Skeletal muscle tissue (tissue), 4 donors: Measurements from ENCODE around the gene NFE2L2. TPM values are rescaled to one million over a fixed set of nuclear protein-coding genes. Genes with fewer than 3 reads are reported as not detected.
"Not testable (repeated sequence)": the region's sequence is repeated elsewhere in the genome, so short reads cannot be mapped to it uniquely, and the experiment has no call there.

Experiments
- H3K27ac ChIP-seq: one replicate; pipeline ENCODE4 v1.7.0; 2013; ENCODE audit warnings: mild to moderate bottlenecking, low read depth, low read length, inconsistent platforms
- H3K27me3 ChIP-seq, 3 donors: one replicate each; pipeline ENCODE4 v1.7.0; 2013; ENCODE audit warnings: low read length in 3 of 3; ENCODE audit not compliant: control insufficient read depth in 3 of 3, insufficient read depth in 3 of 3
- H3K36me3 ChIP-seq, 3 donors: one replicate each; pipeline ENCODE4 v1.7.0; 2013; ENCODE audit warnings: low read length in 3 of 3; ENCODE audit not compliant: control insufficient read depth in 3 of 3, insufficient read depth in 3 of 3
- H3K4me1 ChIP-seq, 3 donors: one replicate each; pipeline ENCODE4 v1.7.0; 2013; ENCODE audit warnings: low read length in 3 of 3, mild to moderate bottlenecking in 3 of 3; ENCODE audit not compliant: control insufficient read depth in 3 of 3, insufficient read depth in 3 of 3
- H3K4me3 ChIP-seq, 3 donors: one replicate each; pipeline ENCODE4 v1.7.0; 2013; ENCODE audit warnings: low read length in 3 of 3
- H3K9ac ChIP-seq, 3 donors: one replicate each; pipeline ENCODE4 v1.7.0; 2013; ENCODE audit warnings: low read length in 3 of 3, mild to moderate bottlenecking in 3 of 3, moderate library complexity in 2 of 3, low read depth in 1 of 3
- H3K9me3 ChIP-seq, 3 donors: one replicate each; pipeline ENCODE4 v1.7.0; 2013; ENCODE audit warnings: low read length in 3 of 3; ENCODE audit not compliant: control insufficient read depth in 3 of 3
- total RNA-seq: library from RNA; depleted of rRNA; stranded (reverse); fragments of >200 nt; gene quantifications from one replicate; pipeline ENCODE4 v1.2.3, GENCODE V29; 2014
- donor health status: Osteomylitis.

Gene NFE2L2
- 21.4 TPM for total RNA-seq

DNA sequence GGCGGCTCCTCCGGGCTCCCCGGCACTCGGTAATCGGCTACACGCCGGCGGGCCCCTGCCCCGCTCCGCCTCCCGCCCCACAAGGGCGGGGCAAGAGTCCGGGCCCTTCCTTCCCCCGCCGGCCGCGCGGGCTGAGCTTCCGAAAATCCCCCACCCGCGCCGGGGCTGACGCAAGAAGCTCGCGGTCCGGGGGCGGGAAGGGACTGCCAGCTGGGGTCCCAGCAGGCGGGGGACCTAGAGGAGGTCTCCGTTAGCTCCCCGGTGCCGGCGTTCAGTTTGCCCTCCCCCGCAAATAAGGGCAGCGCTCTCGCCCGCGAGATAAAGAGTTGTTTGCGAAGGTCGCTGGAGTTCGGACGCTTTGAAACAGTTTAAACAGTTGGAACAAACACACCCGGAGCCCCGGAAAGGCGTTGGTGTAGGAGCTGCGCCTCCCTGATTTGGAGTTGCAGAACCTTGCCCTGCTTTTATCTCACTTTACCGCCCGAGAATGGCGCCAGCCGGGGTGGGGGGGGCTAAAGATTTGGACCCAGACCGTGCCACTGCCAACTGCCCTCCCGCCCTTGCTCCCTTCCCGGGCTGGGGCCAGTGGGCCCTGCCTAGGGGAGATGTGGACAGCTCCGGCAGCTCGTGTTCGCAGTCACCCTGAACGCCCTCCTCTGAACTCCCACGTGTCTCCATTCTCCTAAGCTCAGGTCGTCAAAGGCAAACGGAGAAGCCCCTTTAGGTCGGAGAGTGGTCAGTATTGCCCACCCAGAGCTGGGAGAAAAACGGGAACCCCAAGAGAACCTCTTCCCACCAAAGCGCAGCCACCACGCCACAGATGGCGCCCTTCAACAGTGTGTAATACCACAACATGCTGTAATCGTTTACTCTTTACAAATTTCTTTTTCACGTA lies at the start of gene NFE2L2:
Gene NFE2L2 (minus strand): TSS at position 35 of the 895 bp plus-strand sequence. CDS start 151 bp downstream, outside the sequence.
- Histone ChIP-seq H3K4me1 (peaks cover 15 to 35% (median 27%) of the 10 kb centered on the region in 3 donors), H3K4me3 (peak within 1 kb of the TSS; percentile 82 to 89 (median 83)), H3K27me3 (no peaks in the 10 kb centered on the region), H3K9me3 (no peaks in the 10 kb centered on the region), H3K9ac (peak within 1 kb of the TSS; percentile 95 to 99 (median 99)), H3K36me3 (no peaks in the 10 kb centered on the region), H3K27ac (peak within 1 kb of the TSS; percentile 100)

DNA sequence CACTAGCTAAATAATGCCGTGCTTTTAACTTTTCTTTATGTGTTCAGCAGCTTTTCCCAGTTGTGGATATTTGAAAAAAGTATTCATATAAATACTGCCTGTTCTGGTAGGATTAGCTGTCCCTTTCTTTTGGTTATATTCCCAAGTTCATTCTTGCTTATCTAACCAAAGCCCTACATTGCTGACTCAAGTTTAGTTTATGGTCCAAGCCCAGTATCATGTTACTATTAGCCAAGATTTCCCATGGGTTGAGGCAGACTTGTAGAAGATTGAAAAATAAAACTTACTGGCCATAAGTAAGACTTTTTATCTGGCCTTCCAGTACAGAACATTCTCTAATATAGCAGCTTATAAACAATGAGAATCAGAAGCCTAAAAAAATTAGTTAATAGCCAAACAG lies 49.7 kb upstream of the NFE2L2 start:
- Histone ChIP-seq H3K4me1 (peaks cover 29 to 42% (median 38%) of the 10 kb centered on the region in 3 donors), H3K9me3 (no peaks in the 10 kb centered on the region), H3K27ac (peak overlapping the region; percentile 48), H3K27me3 (no peaks in the 10 kb centered on the region), H3K9ac (no peak overlapping the region), H3K36me3 (no peaks in the 10 kb centered on the region), H3K4me3 (peak overlapping the region in 1 of 3 donors; percentile 26)

DNA sequence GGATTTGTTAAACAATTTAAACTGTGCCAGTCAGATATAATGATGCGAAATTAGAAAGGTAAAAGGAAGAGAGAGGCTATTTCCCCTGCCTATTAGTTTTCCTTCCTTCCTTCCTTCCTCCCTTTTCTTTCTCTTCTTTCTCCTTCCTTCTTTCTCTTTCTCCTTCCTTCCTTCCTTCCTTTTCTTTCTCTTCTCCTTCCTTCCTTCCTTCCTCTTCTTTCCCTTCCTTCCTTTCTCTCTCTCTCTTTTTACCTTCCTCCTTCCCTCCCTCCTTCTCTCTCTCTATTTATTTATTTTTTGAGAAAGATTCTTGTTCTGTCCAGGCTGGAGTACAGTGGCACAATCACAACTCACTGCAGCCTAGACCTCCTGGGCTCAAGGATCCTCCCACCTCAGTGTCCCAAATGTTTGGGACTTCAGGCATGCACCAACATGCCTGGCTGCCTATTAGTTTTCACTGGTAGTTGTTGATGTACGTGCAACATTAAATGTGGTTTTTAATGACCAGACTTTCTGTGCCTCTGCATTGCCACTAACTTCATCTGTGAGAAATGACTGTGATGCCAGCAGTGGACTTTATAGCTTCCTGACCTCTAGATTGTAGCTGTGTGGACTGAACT lies 48.7 kb upstream of the NFE2L2 start:
- no peaks in the 10 kb centered on the region for H3K9me3 ChIP-seq
- H3K4me1 ChIP-seq: peaks cover 29 to 42% (median 38%) of the 10 kb centered on the region in 3 donors
- peak overlapping the region; percentile 48 for H3K27ac ChIP-seq
- no peak overlapping the region for H3K4me3 ChIP-seq
- H3K27me3 ChIP-seq: no peaks in the 10 kb centered on the region
- H3K9ac ChIP-seq: no peak overlapping the region
- no peaks in the 10 kb centered on the region for H3K36me3 ChIP-seq

DNA sequence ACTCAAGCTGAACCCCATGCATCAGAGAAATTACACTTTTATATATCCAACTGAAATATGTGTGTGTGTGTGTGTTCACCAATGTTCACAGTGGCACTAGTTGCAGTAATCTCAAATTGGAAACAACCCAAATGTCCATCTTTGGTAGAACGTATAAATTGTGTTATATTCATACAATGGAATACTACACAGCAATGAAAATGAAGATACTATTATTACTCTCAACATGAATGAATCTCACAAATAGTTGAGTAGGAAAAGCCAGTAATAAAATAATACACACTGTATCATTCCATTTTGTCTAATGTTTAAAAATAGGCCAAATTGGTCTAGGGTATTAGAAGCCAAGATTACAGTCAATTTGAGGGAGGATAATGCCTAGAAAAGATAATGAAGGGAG lies 48.0 kb upstream of the NFE2L2 start:
- no peaks in the 10 kb centered on the region for H3K9me3 ChIP-seq
- peaks cover 29 to 38% (median 34%) of the 10 kb centered on the region in 3 donors for H3K4me1 ChIP-seq
- no peaks in the 10 kb centered on the region for H3K27me3 ChIP-seq
- H3K36me3 ChIP-seq: no peaks in the 10 kb centered on the region
- no peak overlapping the region for H3K4me3 ChIP-seq
- no peak overlapping the region for H3K27ac ChIP-seq
- H3K9ac ChIP-seq: no peak overlapping the region

DNA sequence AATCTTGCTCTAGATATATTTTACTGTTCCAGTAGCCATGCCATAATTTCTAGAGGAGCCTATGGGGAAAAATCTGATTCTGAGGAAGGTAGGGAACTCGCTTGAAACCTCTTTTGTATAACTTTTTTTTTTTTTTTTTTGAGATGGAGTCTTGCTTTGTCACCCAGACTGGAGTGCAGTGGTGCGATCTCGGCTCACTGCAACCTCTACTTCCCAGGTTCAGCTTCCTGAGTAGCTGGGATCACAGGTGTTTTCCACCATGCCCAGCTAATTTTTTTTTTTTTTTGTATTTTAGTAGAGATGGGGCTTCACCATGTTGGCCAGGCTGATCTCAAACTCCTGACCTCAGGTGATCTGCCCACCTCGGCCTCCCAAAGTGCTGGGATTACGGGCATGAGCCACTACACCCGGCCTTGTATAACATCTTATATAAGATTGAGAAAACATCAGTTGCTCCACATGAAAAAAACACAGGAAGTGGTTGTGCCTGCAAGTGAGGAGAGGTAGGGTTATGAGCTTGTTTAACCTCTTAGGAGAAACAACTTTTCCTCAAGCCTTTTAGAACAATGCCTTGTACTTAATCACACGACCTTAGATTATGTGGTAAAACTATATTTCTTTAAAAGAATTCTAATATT lies 45.3 kb upstream of the NFE2L2 start:
- not testable (repeated sequence) for H3K36me3 ChIP-seq, H3K27me3 ChIP-seq, H3K9me3 ChIP-seq, H3K27ac ChIP-seq, H3K9ac ChIP-seq, H3K4me3 ChIP-seq
- peaks cover 13 to 15% (median 14%) of the 10 kb centered on the region in 3 donors for H3K4me1 ChIP-seq

DNA sequence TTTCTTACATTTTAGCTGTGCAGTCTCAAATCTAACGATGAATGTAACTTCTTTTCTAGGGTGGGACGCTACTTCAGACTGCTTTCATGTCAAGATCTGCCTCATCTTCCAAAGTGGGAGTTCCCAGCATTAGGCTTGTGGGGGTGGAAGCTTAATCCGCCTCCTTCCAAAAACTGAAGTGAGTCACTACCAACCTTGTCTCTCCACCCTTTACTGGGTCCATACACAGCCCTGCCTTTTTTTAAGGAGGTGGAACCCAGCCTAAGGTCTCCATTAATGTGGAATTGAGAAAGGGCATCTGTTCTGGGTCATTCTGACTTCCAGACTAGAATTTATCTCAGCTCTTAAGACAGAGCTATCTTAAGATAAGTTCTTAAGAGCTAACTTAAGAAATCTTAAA lies 42.0 kb upstream of the NFE2L2 start:
- Histone ChIP-seq H3K4me3 (no peak overlapping the region), H3K27ac (no peak overlapping the region), H3K4me1 (no peaks in the 10 kb centered on the region)

DNA sequence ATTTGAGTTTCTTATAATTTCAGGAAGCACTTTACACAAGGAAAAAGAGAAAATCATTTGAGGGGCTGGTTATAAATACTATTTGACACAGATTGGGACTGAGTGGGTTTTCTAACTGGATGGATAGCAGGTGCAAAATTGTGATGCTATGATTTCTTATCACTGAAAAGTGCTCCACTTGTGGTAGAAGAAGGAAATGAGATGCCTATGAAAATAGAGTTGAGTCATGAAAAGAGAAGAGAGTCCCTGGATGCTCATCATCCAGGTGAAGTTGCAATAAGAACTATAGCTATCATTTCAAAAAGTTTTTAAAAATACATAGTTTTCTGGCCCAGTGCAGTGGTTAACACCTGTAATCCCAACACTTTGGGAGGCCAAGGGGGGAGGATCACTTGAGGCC lies 39.4 kb upstream of the NFE2L2 start:
- Histone ChIP-seq H3K4me3 (no peak overlapping the region), H3K27ac (no peak overlapping the region), H3K9ac (no peak overlapping the region), H3K4me1 (no peaks in the 10 kb centered on the region), H3K9me3 (no peaks in the 10 kb centered on the region), H3K36me3 (peaks cover 0 to 6% (median 0%) of the 10 kb centered on the region in 3 donors), H3K27me3 (no peaks in the 10 kb centered on the region)

More for the DNA sequence above, 42.0 kb upstream of the NFE2L2 start:
- Histone ChIP-seq H3K27me3 (no peaks in the 10 kb centered on the region), H3K36me3 (peaks cover 0 to 6% (median 0%) of the 10 kb centered on the region in 3 donors), H3K9me3 (no peaks in the 10 kb centered on the region), H3K9ac (no peak overlapping the region)

DNA sequence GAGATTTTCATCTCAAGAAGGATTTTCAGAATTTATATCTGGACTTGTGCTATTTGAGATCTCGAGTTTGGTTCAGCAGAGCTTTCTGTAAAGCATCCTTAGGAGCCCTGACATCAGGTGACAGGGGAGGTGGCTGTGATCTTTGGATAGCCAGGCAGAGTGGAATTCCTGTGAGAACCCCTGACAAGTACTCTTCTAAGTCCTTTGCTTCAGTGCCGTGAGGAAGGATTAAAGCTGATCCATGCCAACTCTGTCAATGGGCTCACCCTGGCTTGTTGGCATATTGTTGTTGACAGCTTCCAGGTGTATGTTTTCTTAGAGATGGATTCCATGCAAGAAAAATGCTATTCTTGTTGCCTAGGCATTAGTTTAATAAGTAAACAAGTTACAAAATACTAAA lies 38.0 kb upstream of the NFE2L2 start:
- no peaks in the 10 kb centered on the region for H3K4me1 ChIP-seq
- no peak overlapping the region for H3K9ac ChIP-seq
- H3K4me3 ChIP-seq: no peak overlapping the region
- no peaks in the 10 kb centered on the region for H3K9me3 ChIP-seq
- H3K27ac ChIP-seq: no peak overlapping the region
- H3K27me3 ChIP-seq: no peaks in the 10 kb centered on the region
- peaks cover 0 to 6% (median 0%) of the 10 kb centered on the region in 3 donors for H3K36me3 ChIP-seq

DNA sequence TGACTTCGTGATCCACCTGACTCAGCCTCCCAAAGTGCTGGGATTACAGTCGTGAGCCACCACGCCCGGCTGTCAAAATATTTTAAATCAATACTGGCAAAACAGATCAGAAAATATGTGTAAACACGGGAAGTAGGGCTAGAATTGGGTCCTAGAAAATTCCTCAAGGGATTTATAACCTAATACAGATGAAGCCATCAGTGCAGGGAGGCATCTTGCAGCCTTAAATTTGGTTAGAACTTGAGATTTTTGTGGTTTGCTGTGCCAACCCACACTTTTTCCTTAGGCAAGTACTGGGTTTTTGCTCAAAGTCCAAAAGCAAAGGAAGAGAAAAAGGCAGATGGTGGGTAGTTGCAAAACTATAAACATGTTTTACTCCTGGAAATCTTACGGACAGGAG lies 33.7 kb upstream of the NFE2L2 start:
- no peak overlapping the region for H3K4me3 ChIP-seq
- no peaks in the 10 kb centered on the region for H3K4me1 ChIP-seq
- no peaks in the 10 kb centered on the region for H3K27me3 ChIP-seq
- no peaks in the 10 kb centered on the region for H3K9me3 ChIP-seq
- no peak overlapping the region for H3K27ac ChIP-seq
- peaks cover 0 to 3% (median 0%) of the 10 kb centered on the region in 3 donors for H3K36me3 ChIP-seq
- H3K9ac ChIP-seq: no peak overlapping the region

DNA sequence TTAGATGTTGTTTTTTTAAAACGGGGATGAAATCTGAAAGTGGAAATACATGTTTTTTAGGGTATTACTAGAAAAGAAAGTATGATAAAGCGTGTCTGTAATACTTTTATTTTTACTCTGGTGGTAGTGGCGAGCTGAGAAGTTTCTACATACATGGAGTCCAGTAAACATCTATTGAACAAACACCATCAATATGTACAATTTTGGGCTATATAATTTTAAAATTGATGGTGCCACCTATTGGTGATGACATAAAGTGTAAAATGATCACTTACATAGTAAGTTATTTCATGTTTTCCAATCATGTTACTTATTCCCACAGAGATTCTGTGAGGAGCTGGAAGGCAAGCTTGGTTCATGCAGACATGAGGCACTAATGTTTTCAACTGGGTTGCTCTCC lies 31.5 kb upstream of the NFE2L2 start:
- Histone ChIP-seq H3K9ac (no peak overlapping the region), H3K27me3 (no peaks in the 10 kb centered on the region), H3K27ac (no peak overlapping the region), H3K4me1 (no peaks in the 10 kb centered on the region), H3K36me3 (no peaks in the 10 kb centered on the region), H3K9me3 (no peaks in the 10 kb centered on the region), H3K4me3 (no peak overlapping the region)
